Gastrocnemius medialis (tissue), 4 donors: ENCODE data around the gene MCEMP1.

ENCODE experiments used
- CTCF ChIP-seq, 5 experiments: fragments of 450-650 bp in 3 of 5; fragments of 200-600 bp in 2 of 5; sonication (generic) in 2 of 5; IDR thresholded peaks in 4 of 5; conservative IDR thresholded peaks in 1 of 5; 1 replicate in 4 of 5; 2 replicates in 1 of 5; pipeline ENCODE4 v1.5.1; 2016 to 2019; ENCODE audit warnings: antibody characterized with exemption in 5 of 5, mild to moderate bottlenecking in 3 of 5, moderate library complexity in 3 of 5
- POLR2A ChIP-seq, 2 donors: fragments of 450-650 bp; IDR thresholded peaks; one replicate each; pipeline ENCODE4 v1.6.1; 2017; ENCODE audit warnings: antibody characterized with exemption in 2 of 2, mild to moderate bottlenecking in 2 of 2, moderate library complexity in 2 of 2

GRCh38 chr19:7668842-7669241, 8.0 kb upstream of the MCEMP1 start, which contains the start of gene RETN:
- TF ChIP-seq CTCF (IDR thresholded peaks at IDR 0.05 in 4 of 5, conservative IDR thresholded peaks at IDR 0.05 in 1 of 5) (no peak), POLR2A (IDR thresholded peaks at IDR 0.05) (no peak)
